Fibroblast of pulmonary artery (primary cell): ENCODE results near the gene SDF2.

ENCODE experiments used
- DNase-seq: peaks from one replicate; pipeline ENCODE4 v3.0.0-alpha.2; 2010; ENCODE audit warnings: low read depth
- H3K4me3 ChIP-seq: replicated peaks from 2 replicates; pipeline ENCODE4 v1.5.1; 2011; ENCODE audit warnings: low read depth, mild to moderate bottlenecking, control low read depth, low read length, moderate library complexity
- CTCF ChIP-seq: IDR thresholded peaks from 2 replicates; pipeline ENCODE4 v1.5.1; 2011; ENCODE audit warnings: mild to moderate bottlenecking, control low read depth, low read length, inconsistent platforms; ENCODE audit errors: missing control alignments

SDF2 gene

GRCh38 chr17:28705074-28705659 lies 43.5 kb upstream of the SDF2 start:
- no peak for DNase-seq
- no peak overlapping the region for H3K4me3 ChIP-seq
- TF ChIP-seq CTCF: no peak

DNA sequence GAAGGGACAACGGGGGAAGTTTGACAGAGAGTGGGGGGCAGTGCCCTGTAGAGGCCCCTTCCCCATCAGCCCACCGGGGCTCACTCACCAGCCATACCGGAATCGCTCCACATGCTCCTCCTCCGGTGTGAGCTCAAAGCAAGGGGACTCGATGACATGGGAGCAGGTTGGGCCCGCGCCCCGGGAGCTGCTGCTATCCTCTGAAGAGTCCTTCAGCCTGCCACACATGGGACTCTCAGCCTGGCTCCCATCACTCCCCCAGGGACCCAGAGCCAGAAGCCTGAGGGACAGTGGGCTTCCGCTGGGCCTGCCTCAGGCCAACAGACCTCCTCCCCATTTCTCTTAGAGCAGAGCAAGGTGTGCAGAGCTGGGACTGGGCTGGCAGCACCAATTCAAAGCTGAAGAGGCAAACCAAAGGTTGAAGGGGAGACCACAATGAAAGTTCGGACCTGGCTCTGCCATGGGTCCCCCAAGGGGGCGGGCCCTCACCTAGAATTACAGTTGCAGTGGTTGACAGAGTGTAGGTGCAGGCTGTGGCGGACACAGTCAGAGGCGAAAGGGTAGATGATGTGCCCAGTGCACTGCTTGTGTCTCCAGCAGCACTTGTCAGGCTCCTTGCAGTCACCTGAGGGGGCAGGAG lies 42.6 kb upstream of the SDF2 start:
- H3K4me3 ChIP-seq: no peak overlapping the region
- no peak for TF ChIP-seq CTCF
- DNase-seq: no peak

- DNase-seq: no peak
- no peak overlapping the region for H3K4me3 ChIP-seq
- TF ChIP-seq CTCF: no peak
Observed at GRCh38 chr17:28703552-28704218, 42.0 kb upstream of the SDF2 start.

GRCh38 chr17:28702752-28703150 lies 41.0 kb upstream of the SDF2 start:
- DNase-seq: no peak
- H3K4me3 ChIP-seq: no peak overlapping the region
- no peak for TF ChIP-seq CTCF

- TF ChIP-seq CTCF: no peak
- H3K4me3 ChIP-seq: no peak overlapping the region
- no peak for DNase-seq
Observed at GRCh38 chr17:28702026-28702751, 40.5 kb upstream of the SDF2 start.

DNA sequence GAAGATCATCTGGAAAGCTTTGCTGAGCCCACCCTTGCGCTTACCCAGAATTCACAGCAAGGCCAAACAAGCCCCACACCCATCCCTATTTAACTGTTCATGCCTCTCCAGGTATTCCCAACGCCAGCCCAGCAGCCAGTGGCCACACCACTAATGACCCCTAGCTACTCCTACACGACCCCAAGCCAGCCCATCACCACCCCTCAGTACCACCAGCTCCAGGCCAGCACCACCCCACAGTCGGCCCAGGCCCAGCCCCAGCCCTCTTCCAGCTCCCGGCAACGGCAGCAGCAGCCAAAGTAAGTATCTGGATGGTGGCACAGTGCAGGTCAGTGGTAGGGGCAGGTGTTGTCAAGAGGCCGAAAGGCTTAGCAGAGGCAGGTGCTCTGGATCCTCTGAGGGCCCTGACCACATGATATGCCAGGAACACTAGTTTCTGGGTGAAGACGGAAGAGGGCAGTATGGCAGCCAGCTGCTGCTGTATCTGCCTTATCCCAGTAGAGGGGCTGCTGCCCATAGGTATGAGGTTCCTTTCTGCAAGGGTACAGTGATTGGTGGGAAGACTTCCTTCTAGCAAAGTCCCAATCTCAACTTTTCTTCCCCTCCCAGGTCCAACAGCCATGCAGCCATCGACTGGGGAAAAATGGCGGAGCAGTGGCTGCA lies 39.3 kb upstream of the SDF2 start:
- TF ChIP-seq CTCF: no peak
- H3K4me3 ChIP-seq: no peak overlapping the region
- DNase-seq: no peak
